Measurements from ENCODE around the gene GRHL1. TPM values are rescaled to one million over a fixed set of nuclear protein-coding genes. Genes with fewer than 3 reads are reported as not detected.
A peak's percentile ranks its signal among the peaks of the same experiment; 100 is the strongest.

Gene GRHL1
- total and polyA plus RNA-seq, 2 experiments from 2014 or later = 2.9 to 4.2 TPM

DNA sequence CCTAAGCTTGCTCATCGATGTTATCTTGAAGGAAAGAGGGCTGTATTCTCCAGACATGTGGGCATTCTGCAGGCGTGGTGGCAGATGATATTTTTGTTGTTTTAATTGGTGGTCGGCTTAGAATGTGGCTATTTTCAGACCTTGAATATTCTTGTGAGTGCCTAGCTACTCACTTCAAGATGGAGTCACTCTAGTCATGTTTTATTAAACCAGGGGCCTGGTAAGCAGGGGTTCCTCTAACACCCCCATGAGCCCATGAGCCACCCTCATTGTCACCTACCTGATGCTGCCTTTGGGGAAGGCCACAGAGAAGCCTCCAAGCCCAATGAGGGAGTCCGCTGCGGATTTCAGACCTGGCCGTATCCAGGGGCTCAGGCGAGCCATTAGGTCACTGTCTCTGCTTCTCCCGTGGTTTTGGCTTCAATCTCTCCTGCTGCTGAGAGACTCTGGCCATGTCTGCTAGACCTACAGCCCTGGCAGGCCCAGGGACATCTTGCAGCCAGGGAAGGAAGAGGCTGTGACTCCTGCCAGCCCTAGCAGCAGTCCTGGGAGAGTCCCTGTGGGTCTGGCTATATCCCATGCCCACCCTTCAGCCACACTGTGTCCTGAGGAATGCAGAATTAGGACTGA lies 75.6 kb downstream of the GRHL1 start (continued):
- no peak for TF ChIP-seq EZH2phosphoT487 (IDR thresholded peaks at IDR 0.05; ENCODE audit: unreplicated experiment)
- TF ChIP-seq, protein P1, sequence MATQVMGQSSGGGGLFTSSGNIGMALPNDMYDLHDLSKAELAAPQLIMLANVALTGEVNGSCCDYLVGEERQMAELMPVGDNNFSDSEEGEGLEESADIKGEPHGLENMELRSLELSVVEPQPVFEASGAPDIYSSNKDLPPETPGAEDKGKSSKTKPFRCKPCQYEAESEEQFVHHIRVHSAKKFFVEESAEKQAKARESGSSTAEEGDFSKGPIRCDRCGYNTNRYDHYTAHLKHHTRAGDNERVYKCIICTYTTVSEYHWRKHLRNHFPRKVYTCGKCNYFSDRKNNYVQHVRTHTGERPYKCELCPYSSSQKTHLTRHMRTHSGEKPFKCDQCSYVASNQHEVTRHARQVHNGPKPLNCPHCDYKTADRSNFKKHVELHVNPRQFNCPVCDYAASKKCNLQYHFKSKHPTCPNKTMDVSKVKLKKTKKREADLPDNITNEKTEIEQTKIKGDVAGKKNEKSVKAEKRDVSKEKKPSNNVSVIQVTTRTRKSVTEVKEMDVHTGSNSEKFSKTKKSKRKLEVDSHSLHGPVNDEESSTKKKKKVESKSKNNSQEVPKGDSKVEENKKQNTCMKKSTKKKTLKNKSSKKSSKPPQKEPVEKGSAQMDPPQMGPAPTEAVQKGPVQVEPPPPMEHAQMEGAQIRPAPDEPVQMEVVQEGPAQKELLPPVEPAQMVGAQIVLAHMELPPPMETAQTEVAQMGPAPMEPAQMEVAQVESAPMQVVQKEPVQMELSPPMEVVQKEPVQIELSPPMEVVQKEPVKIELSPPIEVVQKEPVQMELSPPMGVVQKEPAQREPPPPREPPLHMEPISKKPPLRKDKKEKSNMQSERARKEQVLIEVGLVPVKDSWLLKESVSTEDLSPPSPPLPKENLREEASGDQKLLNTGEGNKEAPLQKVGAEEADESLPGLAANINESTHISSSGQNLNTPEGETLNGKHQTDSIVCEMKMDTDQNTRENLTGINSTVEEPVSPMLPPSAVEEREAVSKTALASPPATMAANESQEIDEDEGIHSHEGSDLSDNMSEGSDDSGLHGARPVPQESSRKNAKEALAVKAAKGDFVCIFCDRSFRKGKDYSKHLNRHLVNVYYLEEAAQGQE (IDR thresholded peaks at IDR 0.05; ENCODE audit: unreplicated experiment) = no peak
- no peak for TF ChIP-seq STAT1 (IDR thresholded peaks at IDR 0.05; ENCODE audit: unreplicated experiment)
- no peak for TF ChIP-seq NANOG (IDR thresholded peaks at IDR 0.05; ENCODE audit: borderline replicate concordance)
- TF ChIP-seq, protein P2, sequence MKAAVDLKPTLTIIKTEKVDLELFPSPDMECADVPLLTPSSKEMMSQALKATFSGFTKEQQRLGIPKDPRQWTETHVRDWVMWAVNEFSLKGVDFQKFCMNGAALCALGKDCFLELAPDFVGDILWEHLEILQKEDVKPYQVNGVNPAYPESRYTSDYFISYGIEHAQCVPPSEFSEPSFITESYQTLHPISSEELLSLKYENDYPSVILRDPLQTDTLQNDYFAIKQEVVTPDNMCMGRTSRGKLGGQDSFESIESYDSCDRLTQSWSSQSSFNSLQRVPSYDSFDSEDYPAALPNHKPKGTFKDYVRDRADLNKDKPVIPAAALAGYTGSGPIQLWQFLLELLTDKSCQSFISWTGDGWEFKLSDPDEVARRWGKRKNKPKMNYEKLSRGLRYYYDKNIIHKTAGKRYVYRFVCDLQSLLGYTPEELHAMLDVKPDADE (IDR thresholded peaks at IDR 0.05) = no peak
- TF ChIP-seq, protein P3, sequence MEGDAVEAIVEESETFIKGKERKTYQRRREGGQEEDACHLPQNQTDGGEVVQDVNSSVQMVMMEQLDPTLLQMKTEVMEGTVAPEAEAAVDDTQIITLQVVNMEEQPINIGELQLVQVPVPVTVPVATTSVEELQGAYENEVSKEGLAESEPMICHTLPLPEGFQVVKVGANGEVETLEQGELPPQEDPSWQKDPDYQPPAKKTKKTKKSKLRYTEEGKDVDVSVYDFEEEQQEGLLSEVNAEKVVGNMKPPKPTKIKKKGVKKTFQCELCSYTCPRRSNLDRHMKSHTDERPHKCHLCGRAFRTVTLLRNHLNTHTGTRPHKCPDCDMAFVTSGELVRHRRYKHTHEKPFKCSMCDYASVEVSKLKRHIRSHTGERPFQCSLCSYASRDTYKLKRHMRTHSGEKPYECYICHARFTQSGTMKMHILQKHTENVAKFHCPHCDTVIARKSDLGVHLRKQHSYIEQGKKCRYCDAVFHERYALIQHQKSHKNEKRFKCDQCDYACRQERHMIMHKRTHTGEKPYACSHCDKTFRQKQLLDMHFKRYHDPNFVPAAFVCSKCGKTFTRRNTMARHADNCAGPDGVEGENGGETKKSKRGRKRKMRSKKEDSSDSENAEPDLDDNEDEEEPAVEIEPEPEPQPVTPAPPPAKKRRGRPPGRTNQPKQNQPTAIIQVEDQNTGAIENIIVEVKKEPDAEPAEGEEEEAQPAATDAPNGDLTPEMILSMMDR (conservative IDR thresholded peaks at IDR 0.05; ENCODE audit: low read depth in 2 of 2) = no peak
- no peak for TF ChIP-seq POLR2AphosphoS5 (IDR thresholded peaks at IDR 0.05; ENCODE audit: low read depth)

DNA sequence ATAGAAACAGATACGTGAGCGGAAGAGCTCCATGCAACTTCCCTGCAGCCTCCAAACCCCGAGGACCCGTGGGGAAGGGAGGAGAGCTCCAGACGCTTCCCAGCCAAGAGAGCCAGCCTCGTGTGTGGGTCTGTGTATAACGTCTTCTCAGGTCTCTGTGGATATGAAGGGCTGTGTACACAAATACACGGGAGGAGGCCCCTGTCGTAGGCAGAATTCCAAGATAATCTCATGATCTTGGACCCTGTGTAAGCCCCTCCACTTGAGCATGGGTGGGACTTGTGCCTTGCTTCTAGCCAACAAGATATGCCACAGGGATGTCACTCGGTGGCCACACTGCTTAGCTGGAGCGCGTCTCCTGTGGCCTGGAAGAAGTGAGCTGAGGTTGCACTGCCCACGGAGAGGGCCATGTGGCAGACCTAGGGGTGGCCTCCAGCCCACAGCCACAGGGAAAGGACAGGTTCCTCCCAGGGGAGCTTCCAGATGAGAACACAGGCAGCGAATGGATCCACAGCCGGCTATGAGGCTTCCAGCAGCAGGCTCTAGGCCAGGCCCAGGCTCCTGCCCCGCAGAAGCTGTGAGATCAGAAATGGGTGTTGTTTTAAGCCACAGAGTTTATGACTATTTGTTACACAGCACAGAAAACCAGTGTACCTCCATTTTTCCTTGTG lies 76.3 kb downstream of the GRHL1 start:
- peaks cover 16% of the 10 kb centered on the region for H3K4me1 Mint-ChIP-seq
- H3F3A ChIP-seq (replicated peaks; ENCODE audit: low read depth) = no peaks in the 10 kb centered on the region
- H3K4me3 ChIP-seq = no peak overlapping the region
- no peaks in the 10 kb centered on the region for H3K27me3 ChIP-seq (ENCODE audit: insufficient read depth)
- no peaks in the 10 kb centered on the region for H3K79me2 ChIP-seq (replicated peaks; ENCODE audit: insufficient read depth)
- H3K9me2 ChIP-seq (ENCODE audit: insufficient read depth) = no peaks in the 10 kb centered on the region
- H3K4me2 ChIP-seq = no peak overlapping the region
- no peaks in the 10 kb centered on the region for H3K36me3 Mint-ChIP-seq (ENCODE audit: low read depth)
- DNase-seq (ENCODE audit: low spot score) = no peak
- no peak overlapping the region for H3K4me3 Mint-ChIP-seq
- peaks cover 17% of the 10 kb centered on the region for H3K4me1 ChIP-seq (ENCODE audit: insufficient read depth)
- no peak overlapping the region for H3K27ac ChIP-seq (ENCODE audit: low read depth)
- H2AFZ ChIP-seq = peak overlapping the region; percentile 92; the same call in 1 of the 2 replicates
- peaks cover 7% of the 10 kb centered on the region for H3K27me3 Mint-ChIP-seq (ENCODE audit: insufficient read depth, low read depth, poor library complexity)
- H3K27ac Mint-ChIP-seq = no peak overlapping the region
- no peaks in the 10 kb centered on the region for H3K36me3 ChIP-seq (ENCODE audit: insufficient read depth)
- ATAC-seq = no peak
- H4K20me1 ChIP-seq (replicated peaks; ENCODE audit: insufficient read depth) = no peaks in the 10 kb centered on the region
- no peaks in the 10 kb centered on the region for H3K9me3 Mint-ChIP-seq
- TF ChIP-seq, protein P2 (IDR thresholded peaks at IDR 0.05) = no peak
- no peak for TF ChIP-seq STAT1 (IDR thresholded peaks at IDR 0.05; ENCODE audit: unreplicated experiment)
- TF ChIP-seq NANOG (IDR thresholded peaks at IDR 0.05; ENCODE audit: borderline replicate concordance) = no peak
- no peak for TF ChIP-seq JUNB (IDR thresholded peaks at IDR 0.05; ENCODE audit: unreplicated experiment)
- TF ChIP-seq, protein P4, sequence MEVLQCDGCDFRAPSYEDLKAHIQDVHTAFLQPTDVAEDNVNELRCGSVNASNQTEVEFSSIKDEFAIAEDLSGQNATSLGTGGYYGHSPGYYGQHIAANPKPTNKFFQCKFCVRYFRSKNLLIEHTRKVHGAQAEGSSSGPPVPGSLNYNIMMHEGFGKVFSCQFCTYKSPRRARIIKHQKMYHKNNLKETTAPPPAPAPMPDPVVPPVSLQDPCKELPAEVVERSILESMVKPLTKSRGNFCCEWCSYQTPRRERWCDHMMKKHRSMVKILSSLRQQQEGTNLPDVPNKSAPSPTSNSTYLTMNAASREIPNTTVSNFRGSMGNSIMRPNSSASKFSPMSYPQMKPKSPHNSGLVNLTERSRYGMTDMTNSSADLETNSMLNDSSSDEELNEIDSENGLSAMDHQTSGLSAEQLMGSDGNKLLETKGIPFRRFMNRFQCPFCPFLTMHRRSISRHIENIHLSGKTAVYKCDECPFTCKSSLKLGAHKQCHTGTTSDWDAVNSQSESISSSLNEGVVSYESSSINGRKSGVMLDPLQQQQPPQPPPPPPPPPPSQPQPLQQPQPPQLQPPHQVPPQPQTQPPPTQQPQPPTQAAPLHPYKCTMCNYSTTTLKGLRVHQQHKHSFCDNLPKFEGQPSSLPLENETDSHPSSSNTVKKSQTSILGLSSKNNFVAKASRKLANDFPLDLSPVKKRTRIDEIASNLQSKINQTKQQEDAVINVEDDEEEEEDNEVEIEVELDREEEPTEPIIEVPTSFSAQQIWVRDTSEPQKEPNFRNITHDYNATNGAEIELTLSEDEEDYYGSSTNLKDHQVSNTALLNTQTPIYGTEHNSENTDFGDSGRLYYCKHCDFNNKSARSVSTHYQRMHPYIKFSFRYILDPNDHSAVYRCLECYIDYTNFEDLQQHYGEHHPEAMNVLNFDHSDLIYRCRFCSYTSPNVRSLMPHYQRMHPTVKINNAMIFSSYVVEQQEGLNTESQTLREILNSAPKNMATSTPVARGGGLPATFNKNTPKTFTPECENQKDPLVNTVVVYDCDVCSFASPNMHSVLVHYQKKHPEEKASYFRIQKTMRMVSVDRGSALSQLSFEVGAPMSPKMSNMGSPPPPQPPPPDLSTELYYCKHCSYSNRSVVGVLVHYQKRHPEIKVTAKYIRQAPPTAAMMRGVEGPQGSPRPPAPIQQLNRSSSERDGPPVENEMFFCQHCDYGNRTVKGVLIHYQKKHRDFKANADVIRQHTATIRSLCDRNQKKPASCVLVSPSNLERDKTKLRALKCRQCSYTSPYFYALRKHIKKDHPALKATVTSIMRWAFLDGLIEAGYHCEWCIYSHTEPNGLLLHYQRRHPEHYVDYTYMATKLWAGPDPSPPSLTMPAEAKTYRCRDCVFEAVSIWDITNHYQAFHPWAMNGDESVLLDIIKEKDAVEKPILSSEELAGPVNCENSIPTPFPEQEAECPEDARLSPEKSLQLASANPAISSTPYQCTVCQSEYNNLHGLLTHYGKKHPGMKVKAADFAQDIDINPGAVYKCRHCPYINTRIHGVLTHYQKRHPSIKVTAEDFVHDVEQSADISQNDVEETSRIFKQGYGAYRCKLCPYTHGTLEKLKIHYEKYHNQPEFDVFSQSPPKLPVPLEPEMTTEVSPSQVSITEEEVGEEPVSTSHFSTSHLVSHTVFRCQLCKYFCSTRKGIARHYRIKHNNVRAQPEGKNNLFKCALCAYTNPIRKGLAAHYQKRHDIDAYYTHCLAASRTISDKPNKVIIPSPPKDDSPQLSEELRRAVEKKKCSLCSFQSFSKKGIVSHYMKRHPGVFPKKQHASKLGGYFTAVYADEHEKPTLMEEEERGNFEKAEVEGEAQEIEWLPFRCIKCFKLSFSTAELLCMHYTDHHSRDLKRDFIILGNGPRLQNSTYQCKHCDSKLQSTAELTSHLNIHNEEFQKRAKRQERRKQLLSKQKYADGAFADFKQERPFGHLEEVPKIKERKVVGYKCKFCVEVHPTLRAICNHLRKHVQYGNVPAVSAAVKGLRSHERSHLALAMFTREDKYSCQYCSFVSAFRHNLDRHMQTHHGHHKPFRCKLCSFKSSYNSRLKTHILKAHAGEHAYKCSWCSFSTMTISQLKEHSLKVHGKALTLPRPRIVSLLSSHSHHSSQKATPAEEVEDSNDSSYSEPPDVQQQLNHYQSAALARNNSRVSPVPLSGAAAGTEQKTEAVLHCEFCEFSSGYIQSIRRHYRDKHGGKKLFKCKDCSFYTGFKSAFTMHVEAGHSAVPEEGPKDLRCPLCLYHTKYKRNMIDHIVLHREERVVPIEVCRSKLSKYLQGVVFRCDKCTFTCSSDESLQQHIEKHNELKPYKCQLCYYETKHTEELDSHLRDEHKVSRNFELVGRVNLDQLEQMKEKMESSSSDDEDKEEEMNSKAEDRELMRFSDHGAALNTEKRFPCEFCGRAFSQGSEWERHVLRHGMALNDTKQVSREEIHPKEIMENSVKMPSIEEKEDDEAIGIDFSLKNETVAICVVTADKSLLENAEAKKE (CRISPR knock-in tag; IDR thresholded peaks at IDR 0.05) = no peak
- no peak for TF ChIP-seq EZH2phosphoT487 (IDR thresholded peaks at IDR 0.05; ENCODE audit: unreplicated experiment)
